OCI-LY3 (cell line): Measurements from ENCODE around the gene NMU.

Source experiments
- CTCF ChIP-seq: fragments of 200-600, 300-600 bp; sonication (generic); IDR thresholded peaks from 2 replicates; pipeline ENCODE4 v1.5.1; 2014; ENCODE audit warnings: antibody characterized with exemption, low read length, low read depth
- EZH2phosphoT487 ChIP-seq: fragments of 200-600 bp; shearing (Covaris generic); IDR thresholded peaks from 2 replicates; pipeline ENCODE4 v1.6.1; 2018; ENCODE audit warnings: antibody characterized with exemption, mixed run types, low read depth

- no peak for TF ChIP-seq CTCF
- TF ChIP-seq EZH2phosphoT487, result no peak
Measured at GRCh38 chr4:55610381-55610780, 25.7 kb downstream of the NMU start.
